Dendritic cell treated with granulocyte-macrophage colony-stimulating factor and Interleukin-4, amounts not matched to agents 40 ng/mL and 50 ng/mL, for 4 days (primary cell): ENCODE data around the gene ACTR10.

Experiments used
- H3K27ac Mint-ChIP-seq: one replicate; pipeline ENCODE4 v1.8.0; 2022; ENCODE audit warnings: mild to moderate bottlenecking, mixed read lengths
- H3K27me3 Mint-ChIP-seq: one replicate; pipeline ENCODE4 v1.8.0; 2022; ENCODE audit warnings: mild to moderate bottlenecking, mixed read lengths
- H3K36me3 Mint-ChIP-seq: one replicate; pipeline ENCODE4 v1.8.0; 2022; ENCODE audit warnings: low read depth, mixed read lengths
- H3K4me1 Mint-ChIP-seq: one replicate; pipeline ENCODE4 v1.8.0; 2022; ENCODE audit warnings: low read depth, mixed read lengths
- H3K4me3 Mint-ChIP-seq: one replicate; pipeline ENCODE4 v1.8.0; 2022; ENCODE audit warnings: mild to moderate bottlenecking, moderate library complexity, mixed read lengths
- H3K9me3 Mint-ChIP-seq: one replicate; pipeline ENCODE4 v1.8.0; 2022; ENCODE audit warnings: mixed read lengths
- intact Hi-C: fragments of 100-400 bp; cut with micrococcal nuclease; formaldehyde crosslinking; loops from one replicate; pipeline ENCODE4 v1.15.0; 2022

Gene ACTR10

GRCh38 chr14:58280954-58281787 is 81.2 kb downstream of the ACTR10 start:
- Mint-ChIP-seq H3K36me3 (peaks cover 83% of the 10 kb centered on the region), H3K4me1 (peaks cover 66% of the 10 kb centered on the region), H3K27me3 (no peaks in the 10 kb centered on the region), H3K9me3 (no peaks in the 10 kb centered on the region), H3K4me3 (peak overlapping the region; percentile 55), H3K27ac (peak overlapping the region; percentile 96)
- intact Hi-C loops: loop anchor here (1.0 to 5.0 kb wide), 2 partner anchors 16 to 39 kb away; partner anchors contain the start of gene PSMA3

GRCh38 chr14:58281969-58282368 is 82.0 kb downstream of the ACTR10 start:
- Mint-ChIP-seq H3K4me3 (peak overlapping the region; percentile 13), H3K27ac (peak overlapping the region; percentile 96), H3K9me3 (no peaks in the 10 kb centered on the region), H3K36me3 (peaks cover 84% of the 10 kb centered on the region), H3K4me1 (peaks cover 61% of the 10 kb centered on the region), H3K27me3 (no peaks in the 10 kb centered on the region)
- intact Hi-C loops: loop anchor here (1.0 to 5.0 kb wide), 2 partner anchors 15 to 40 kb away; partner anchors contain the start of gene PSMA3

DNA sequence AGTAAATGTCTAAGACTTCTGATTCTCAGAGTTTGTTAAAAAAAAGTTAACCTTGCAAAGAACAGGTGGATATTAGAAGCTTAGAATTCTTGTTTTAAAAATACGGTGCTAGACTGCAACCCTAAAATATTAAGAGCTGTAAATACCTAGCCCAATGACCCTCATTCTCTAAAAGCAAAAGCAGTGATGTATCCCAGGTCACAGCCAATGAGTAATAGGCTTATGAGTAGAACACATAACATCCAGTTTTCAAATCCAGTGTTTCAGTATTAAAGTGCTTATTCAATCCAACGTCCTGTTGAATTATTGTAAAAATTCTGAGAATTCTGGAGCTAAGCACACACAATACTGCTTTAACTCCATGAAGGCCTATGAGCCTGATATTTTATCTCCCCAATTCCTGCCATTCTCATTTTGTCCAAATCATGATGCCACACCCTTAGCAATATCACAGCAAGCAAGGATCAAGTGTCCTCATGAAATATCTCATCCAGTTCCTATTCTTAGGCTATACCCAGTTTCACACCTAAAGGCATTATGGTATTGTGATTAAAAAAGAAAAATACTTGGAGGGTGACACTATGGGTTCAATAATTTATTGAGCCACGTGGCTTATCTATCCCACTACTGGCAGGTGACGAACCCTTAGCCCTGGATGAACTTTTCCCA is 83.1 kb downstream of the ACTR10 start:
- no peaks in the 10 kb centered on the region for H3K27me3 Mint-ChIP-seq
- intact Hi-C loops: loop anchor here (5.0 kb wide), 1 partner anchor 41 kb away; the partner anchor contains the start of gene PSMA3
- H3K36me3 Mint-ChIP-seq: peaks cover 84% of the 10 kb centered on the region
- no peaks in the 10 kb centered on the region for H3K9me3 Mint-ChIP-seq
- no peak overlapping the region for H3K4me3 Mint-ChIP-seq
- H3K27ac Mint-ChIP-seq: peak overlapping the region; percentile 96
- H3K4me1 Mint-ChIP-seq: peaks cover 67% of the 10 kb centered on the region

DNA sequence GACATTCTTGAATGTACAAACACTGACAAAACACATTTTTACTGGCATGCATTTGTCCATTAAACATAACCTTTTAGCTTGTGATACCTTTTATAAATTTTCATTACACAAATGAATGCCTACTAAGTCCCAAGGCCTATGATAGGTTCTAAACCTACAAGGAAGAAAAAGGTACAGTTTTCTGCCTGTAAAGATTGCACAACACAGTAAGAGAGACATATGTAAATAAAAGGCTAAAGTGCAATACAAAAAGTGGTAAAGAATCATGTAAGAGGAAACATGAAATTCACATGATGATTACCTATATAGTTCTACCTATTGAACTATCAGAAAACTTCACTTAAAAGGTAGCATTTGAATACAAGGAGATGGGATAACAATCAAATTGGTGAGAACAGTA is 83.8 kb downstream of the ACTR10 start:
- intact Hi-C loops: loop anchor here (5.0 kb wide), 1 partner anchor 41 kb away; the partner anchor contains the start of gene PSMA3
- Mint-ChIP-seq H3K27ac (peak overlapping the region; percentile 96), H3K27me3 (no peaks in the 10 kb centered on the region), H3K9me3 (no peaks in the 10 kb centered on the region), H3K4me1 (peaks cover 71% of the 10 kb centered on the region), H3K4me3 (no peak overlapping the region), H3K36me3 (peaks cover 84% of the 10 kb centered on the region)

DNA sequence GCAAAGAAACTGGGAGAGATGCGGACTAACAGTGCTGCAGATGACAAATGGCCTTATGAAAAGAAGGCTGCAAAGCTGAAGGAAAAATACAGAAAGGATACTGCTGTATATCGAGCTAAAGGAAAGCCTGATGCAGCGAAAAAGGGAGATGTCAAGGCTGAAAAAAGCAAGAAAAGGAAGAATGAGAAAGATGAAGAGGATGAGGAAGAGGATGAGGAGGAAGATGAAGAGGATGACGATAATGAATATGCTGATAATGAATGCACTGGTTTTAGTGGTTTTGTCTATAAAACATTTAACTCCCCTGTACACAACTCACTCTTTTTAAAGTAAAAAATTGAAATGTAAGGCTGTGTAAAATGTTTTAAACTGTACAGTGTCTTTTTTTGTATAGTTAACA is 85.2 kb downstream of the ACTR10 start:
- H3K27ac Mint-ChIP-seq: peak overlapping the region; percentile 96
- no peaks in the 10 kb centered on the region for H3K9me3 Mint-ChIP-seq
- no peak overlapping the region for H3K4me3 Mint-ChIP-seq
- H3K36me3 Mint-ChIP-seq: peaks cover 84% of the 10 kb centered on the region
- intact Hi-C loops: no loop called here
- H3K4me1 Mint-ChIP-seq: peaks cover 74% of the 10 kb centered on the region
- no peaks in the 10 kb centered on the region for H3K27me3 Mint-ChIP-seq
